Stimulated activated CD8-positive, alpha-beta memory T cell treated with anti-CD3 and anti-CD28 coated beads, Interleukin-2, amount 100 ng/mL, for 48 hours (primary cell): ENCODE data around the gene NENF.
"Not testable (repeated sequence)": the region's sequence is repeated elsewhere in the genome, so short reads cannot be mapped to it uniquely, and the experiment has no call there.

Experiments used
- DNase-seq, 2 donors: peaks; one replicate each; pipeline ENCODE4 v3.0.0-alpha.2; 2020; ENCODE audit warnings: low read depth in 2 of 2

The NENF gene

GRCh38 chr1:212432661-212433576 is at the start of gene NENF:
Gene NENF (plus strand): TSS chr1:212432920. CDS start chr1:212432944, 24 bp downstream.
- peak; percentile 70 to 75 for DNase-seq

- DNase-seq = no peak
Measured at GRCh38 chr1:212386029-212386428, 46.7 kb upstream of the NENF start.

GRCh38 chr1:212388985-212389716 is 43.6 kb upstream of the NENF start:
- no peak for DNase-seq

GRCh38 chr1:212395678-212396437 is 36.9 kb upstream of the NENF start:
- not testable (repeated sequence) for DNase-seq

- DNase-seq = no peak
Measured at GRCh38 chr1:212396638-212397037, 36.1 kb upstream of the NENF start.

- no peak for DNase-seq
Measured at GRCh38 chr1:212397171-212397570, 35.5 kb upstream of the NENF start.

GRCh38 chr1:212401042-212401441 is 31.7 kb upstream of the NENF start:
- DNase-seq = no peak

GRCh38 chr1:212401838-212402582 is 30.7 kb upstream of the NENF start:
- DNase-seq = no peak

GRCh38 chr1:212402666-212403321 is 29.9 kb upstream of the NENF start:
- no peak for DNase-seq

- DNase-seq = no peak
Measured at GRCh38 chr1:212410231-212410820, 22.4 kb upstream of the NENF start.

- no peak for DNase-seq
Measured at GRCh38 chr1:212412374-212412773, 20.3 kb upstream of the NENF start.

GRCh38 chr1:212413902-212414327 is 18.8 kb upstream of the NENF start:
- peak in 1 of 2 donors; percentile 13 for DNase-seq

- peak; percentile 82 to 83 for DNase-seq
Measured at GRCh38 chr1:212414328-212415106, 18.2 kb upstream of the NENF start, which contains the start of gene PACC1. Gene PACC1 (minus strand): TSS chr1:212414886. CDS start chr1:212414757, 129 bp downstream.

- no peak for DNase-seq
Measured at GRCh38 chr1:212415107-212415841, 17.4 kb upstream of the NENF start.

GRCh38 chr1:212421165-212421564 is 11.6 kb upstream of the NENF start:
- no peak for DNase-seq

GRCh38 chr1:212423879-212424278 is 8.8 kb upstream of the NENF start:
- DNase-seq = no peak

- no peak for DNase-seq
Measured at GRCh38 chr1:212428496-212428895, 4.2 kb upstream of the NENF start.

GRCh38 chr1:212430416-212430815 is 2.3 kb upstream of the NENF start:
- DNase-seq = no peak

- no peak for DNase-seq
Measured at GRCh38 chr1:212430955-212431394, 1.7 kb upstream of the NENF start.
